A549 (cell line): ENCODE measurements around the gene MYLIP. TPM values are rescaled to one million over a fixed set of nuclear protein-coding genes. Genes with fewer than 3 reads are reported as not detected.
"Not testable (repeated sequence)": the region's sequence is repeated elsewhere in the genome, so short reads cannot be mapped to it uniquely, and the experiment has no call there.

ENCODE experiments used
- ATAC-seq, 2 experiments: fragments of 200-7000 bp in 1 of 2; fragments of >200 bp in 1 of 2; cut with Nextera tagmentation in 1 of 2; cut with Tn5 transposase in 1 of 2; 3 replicates each; pipeline versions ENCODE4 v1.8.0 to v1.9.1; 2018 to 2020; ENCODE audit warnings: mild to moderate bottlenecking in 1 of 2, moderate library complexity in 1 of 2
- CTCF ChIA-PET: fragments of 300-600 bp; sonication (Branson Sonifier 250); formaldehyde crosslinking; extraction: SDS; loops from one replicate; lab custom pipeline; 2021; ENCODE audit warnings: antibody characterized with exemption, inconsistent platforms; lab: Yijun Ruan, JAX
- POLR2A ChIA-PET: fragments of 350-600 bp; formaldehyde crosslinking; extraction: SDS; loops from one replicate; lab custom pipeline; 2021; ENCODE audit warnings: antibody characterized with exemption, inconsistent platforms; lab: Yijun Ruan, JAX
- DNase-seq, 2 experiments: peaks; one replicate each; pipeline versions ENCODE4 v3.0.0 to v3.0.0-alpha.2; 2011 to 2016; ENCODE audit warnings: low read depth in 1 of 2, low spot score in 1 of 2
- FAIRE-seq: peaks from 2 replicates; lab custom pipeline; 2011; peaks lifted over from hg19 to GRCh38; lab: Jason Lieb, UNC
- H3K27ac ChIP-seq, 2 experiments: fragments of >200 bp; sonication (Bioruptor Twin); formaldehyde crosslinking; 3 replicates each; pipeline ENCODE4 v1.5.1; 2016 to 2017
- H3K4me1 ChIP-seq: fragments of >200 bp; sonication (Bioruptor Twin); formaldehyde crosslinking; 3 replicates; pipeline ENCODE4 v1.6.1; 2016
- H3K4me2 ChIP-seq: fragments of >200 bp; sonication (Bioruptor Twin); formaldehyde crosslinking; 3 replicates; pipeline ENCODE4 v1.6.1; 2016
- H3K4me3 ChIP-seq: fragments of >200 bp; sonication (Bioruptor Twin); formaldehyde crosslinking; 3 replicates; pipeline ENCODE4 v1.5.1; 2016
- H3K9me3 ChIP-seq: fragments of >200 bp; sonication (Bioruptor Twin); formaldehyde crosslinking; 3 replicates; pipeline ENCODE4 v1.6.1; 2016
- BCL3 ChIP-seq: fragments of >200 bp; sonication (Bioruptor Twin); formaldehyde crosslinking; IDR thresholded peaks from 3 replicates; pipeline ENCODE4 v1.6.1; 2016
- BHLHE40 ChIP-seq: IDR thresholded peaks from 2 replicates; pipeline ENCODE4 v1.6.1; 2012; ENCODE audit warnings: low read depth, low read length, inconsistent platforms
- CBX2 ChIP-seq: fragments of 200-600 bp; sonication (generic); IDR thresholded peaks from 2 replicates; pipeline ENCODE4 v1.6.1; 2016; ENCODE audit warnings: low read depth, mild to moderate bottlenecking, borderline replicate concordance
- CHD4 ChIP-seq: fragments of 200-600 bp; sonication (generic); IDR thresholded peaks from 2 replicates; pipeline ENCODE4 v1.6.1; 2016; ENCODE audit warnings: antibody characterized with exemption, mild to moderate bottlenecking, borderline replicate concordance
- ELK1 ChIP-seq: fragments of 150-350 bp; IDR thresholded peaks from 2 replicates; pipeline ENCODE4 v1.6.1; 2014; ENCODE audit warnings: low read depth, mild to moderate bottlenecking, low read length
- EP300 ChIP-seq, 2 experiments: fragments of >200 bp; sonication (Bioruptor Twin); formaldehyde crosslinking; IDR thresholded peaks; 2 replicates in 1 of 2; 3 replicates in 1 of 2; pipeline ENCODE4 v1.6.1; 2016 to 2017
- FOSB ChIP-seq: fragments of 250-450 bp; sonication (Bioruptor Pico); IDR thresholded peaks from 2 replicates; pipeline ENCODE4 v1.5.0; 2020; ENCODE audit warnings: mild to moderate bottlenecking, moderate library complexity
- FOSL2 ChIP-seq, 2 experiments: fragments of 450-650 bp in 1 of 2; fragments of >200 bp in 1 of 2; sonication (Bioruptor Twin) in 1 of 2; formaldehyde crosslinking; IDR thresholded peaks; 2 replicates each; pipeline versions ENCODE4 v1.5.0 to v1.6.1; 2016 to 2020; ENCODE audit warnings: mild to moderate bottlenecking in 1 of 2, moderate library complexity in 1 of 2
- FOXS1 ChIP-seq: fragments of 250-450 bp; sonication (Bioruptor Pico); IDR thresholded peaks from 2 replicates; pipeline ENCODE4 v1.5.0; 2020; ENCODE audit warnings: mild to moderate bottlenecking, moderate library complexity
- HOXB13 ChIP-seq: fragments of 250-450 bp; sonication (Bioruptor Pico); IDR thresholded peaks from 2 replicates; pipeline ENCODE4 v1.5.0; 2020; ENCODE audit warnings: low read depth, mild to moderate bottlenecking, moderate library complexity
- JUN ChIP-seq, 2 experiments: fragments of >200 bp; sonication (Bioruptor Twin); formaldehyde crosslinking; IDR thresholded peaks; 2 replicates in 1 of 2; 3 replicates in 1 of 2; pipeline ENCODE4 v1.6.1; 2016 to 2017
- JUNB ChIP-seq: fragments of >200 bp; sonication (Bioruptor Twin); formaldehyde crosslinking; IDR thresholded peaks from 2 replicates; pipeline ENCODE4 v1.6.1; 2016
- KDM1A ChIP-seq: fragments of 200-600 bp; sonication (generic); IDR thresholded peaks from 2 replicates; pipeline ENCODE4 v1.6.1; 2016; ENCODE audit warnings: low read depth, mild to moderate bottlenecking
- MAZ ChIP-seq: fragments of 150-350 bp; IDR thresholded peaks from 2 replicates; pipeline ENCODE4 v1.6.1; 2014; ENCODE audit warnings: antibody characterized with exemption, low read depth, low read length, borderline replicate concordance
- NPAS2 ChIP-seq: fragments of 250-450 bp; sonication (Bioruptor Pico); IDR thresholded peaks from 2 replicates; pipeline ENCODE4 v1.8.0; 2022; ENCODE audit warnings: mild to moderate bottlenecking, moderate library complexity, borderline replicate concordance
- NR3C1 ChIP-seq: fragments of >200 bp; sonication (Bioruptor Twin); formaldehyde crosslinking; IDR thresholded peaks from 3 replicates; pipeline ENCODE4 v1.6.1; 2017
- POLR2A ChIP-seq: IDR thresholded peaks from 2 replicates; pipeline ENCODE4 v1.6.1; 2012; ENCODE audit warnings: mild to moderate bottlenecking, low read length
- RAD21 ChIP-seq, 2 experiments: fragments of >200 bp in 1 of 2; sonication (Bioruptor Twin) in 1 of 2; formaldehyde crosslinking in 1 of 2; IDR thresholded peaks in 1 of 2; conservative IDR thresholded peaks in 1 of 2; 2 replicates in 1 of 2; 3 replicates in 1 of 2; pipeline ENCODE4 v1.6.1; 2012 to 2018; ENCODE audit warnings: inconsistent platforms in 1 of 2
- SMC3 ChIP-seq: fragments of >200 bp; sonication (Bioruptor Twin); formaldehyde crosslinking; IDR thresholded peaks from 3 replicates; pipeline ENCODE4 v1.6.1; 2018; ENCODE audit warnings: inconsistent platforms
- TP53 ChIP-seq: fragments of 250-450 bp; sonication (Bioruptor Pico); IDR thresholded peaks from 2 replicates; pipeline ENCODE4 v1.5.0; 2021; ENCODE audit warnings: mild to moderate bottlenecking, moderate library complexity
- WGBS: methylation state at CpG from one replicate; pipeline ENCODE4 v1.1.6; 2017; ENCODE audit errors: missing lambda C conversion rate; 5-methylcytosine and 5-hydroxymethylcytosine counted together
- polyA plus RNA-seq, 4 experiments: library from polyadenylated mRNA; depleted of rRNA in 3 of 4; stranded (reverse); fragments of >200 nt; fragmentation: RNase III in 1 of 4; extraction: RNeasy Plus Mini Kit Qiagen cat#74134 plus additional on column Dnase treatment in 1 of 4; gene quantifications; 2 replicates in 3 of 4; 3 replicates in 1 of 4; pipeline ENCODE4 v1.2.3, GENCODE V29; 2011 to 2017

The MYLIP gene
- polyA plus RNA-seq, 2 of the 4 experiments (the other 2 are of a cell fraction): 2.3 to 9.1 TPM

- WGBS: 54% methylated on average over 8 of the region's 8 CpGs
- CTCF ChIA-PET: no interaction called here
- POLR2A ChIA-PET: no interaction called here
- H3K4me3 ChIP-seq: no peak overlapping the region
- H3K27ac ChIP-seq: no peak overlapping the region
- no peak overlapping the region for H3K4me2 ChIP-seq
- ATAC-seq (no peak), FAIRE-seq (no peak), DNase-seq (no peak)
- TF ChIP-seq JUNB (no peak), KDM1A (no peak), BCL3 (no peak), HOXB13 (CRISPR knock-in tag) (no peak), FOSL2 (IDR thresholded peaks at IDR 0.05) (no peak), FOSL2 (CRISPR knock-in tag; IDR thresholded peaks at IDR 0.05) (no peak), CHD4 (no peak), FOXS1 (CRISPR knock-in tag) (no peak), BHLHE40 (no peak), TP53 (no peak), JUN (IDR thresholded peaks at IDR 0.05) (no peak), FOSB (CRISPR knock-in tag) (no peak)
- no peaks in the 10 kb centered on the region for H3K9me3 ChIP-seq
- H3K4me1 ChIP-seq: no peaks in the 10 kb centered on the region
These were observed 45.7 kb downstream of the MYLIP start for GRCh38 chr6:16174416-16175078.

GRCh38 chr6:16176600-16176999 is 47.7 kb downstream of the MYLIP start:
- FAIRE-seq, H3K4me2 ChIP-seq, ATAC-seq, H3K27ac ChIP-seq, H3K4me3 ChIP-seq, H3K9me3 ChIP-seq, CTCF ChIA-PET, POLR2A ChIA-PET, DNase-seq, H3K4me1 ChIP-seq: not testable (repeated sequence)
- 20% methylated on average over 1 of the region's 1 CpG for WGBS

GRCh38 chr6:16177881-16178280 is 49.0 kb downstream of the MYLIP start:
- no peak for TF ChIP-seq POLR2A
- TF ChIP-seq NPAS2 (CRISPR knock-in tag): no peak
- no peak for TF ChIP-seq JUNB
- no peak for TF ChIP-seq RAD21 (conservative IDR thresholded peaks at IDR 0.05 in 1 of 2, IDR thresholded peaks at IDR 0.05 in 1 of 2)
- TF ChIP-seq ELK1: no peak
- TF ChIP-seq EP300 (IDR thresholded peaks at IDR 0.05): no peak
- TF ChIP-seq SMC3: no peak
- no peak for TF ChIP-seq CBX2
- no peak for TF ChIP-seq MAZ
- TF ChIP-seq NR3C1: no peak
- TF ChIP-seq FOSL2 (IDR thresholded peaks at IDR 0.05): no peak
- no peak for TF ChIP-seq FOSL2 (CRISPR knock-in tag; IDR thresholded peaks at IDR 0.05)
- Histone ChIP-seq H3K9me3 (no peaks in the 10 kb centered on the region), H3K27ac (no peak overlapping the region), H3K4me1 (no peaks in the 10 kb centered on the region), H3K4me3 (no peak overlapping the region), H3K4me2 (no peak overlapping the region)
- no peak for ATAC-seq
- CTCF ChIA-PET: no interaction called here
- no peak for DNase-seq
- WGBS: 69% methylated on average over 5 of the region's 5 CpGs
- FAIRE-seq: no peak
- POLR2A ChIA-PET: no interaction called here
